SK-N-SH (cell line): Measurements from ENCODE around the gene ADD3.

ENCODE experiments used
- CHD2 ChIP-seq: fragments of 150-350 bp; IDR thresholded peaks from 2 replicates; pipeline ENCODE4 v1.6.1; 2018; ENCODE audit warnings: low read length; ENCODE audit not compliant: partially characterized antibody
- MEF2A ChIP-seq: IDR thresholded peaks from 2 replicates; pipeline ENCODE4 v1.4.0; 2012; ENCODE audit warnings: low read depth, borderline replicate concordance
- TF ChIP-seq, protein P1 (sequence below): fragments of 200-600 bp; sonication (generic); IDR thresholded peaks from 2 replicates; pipeline ENCODE4 v1.6.1; 2017; ENCODE audit warnings: antibody characterized with exemption, mild to moderate bottlenecking, moderate library complexity

DNA sequence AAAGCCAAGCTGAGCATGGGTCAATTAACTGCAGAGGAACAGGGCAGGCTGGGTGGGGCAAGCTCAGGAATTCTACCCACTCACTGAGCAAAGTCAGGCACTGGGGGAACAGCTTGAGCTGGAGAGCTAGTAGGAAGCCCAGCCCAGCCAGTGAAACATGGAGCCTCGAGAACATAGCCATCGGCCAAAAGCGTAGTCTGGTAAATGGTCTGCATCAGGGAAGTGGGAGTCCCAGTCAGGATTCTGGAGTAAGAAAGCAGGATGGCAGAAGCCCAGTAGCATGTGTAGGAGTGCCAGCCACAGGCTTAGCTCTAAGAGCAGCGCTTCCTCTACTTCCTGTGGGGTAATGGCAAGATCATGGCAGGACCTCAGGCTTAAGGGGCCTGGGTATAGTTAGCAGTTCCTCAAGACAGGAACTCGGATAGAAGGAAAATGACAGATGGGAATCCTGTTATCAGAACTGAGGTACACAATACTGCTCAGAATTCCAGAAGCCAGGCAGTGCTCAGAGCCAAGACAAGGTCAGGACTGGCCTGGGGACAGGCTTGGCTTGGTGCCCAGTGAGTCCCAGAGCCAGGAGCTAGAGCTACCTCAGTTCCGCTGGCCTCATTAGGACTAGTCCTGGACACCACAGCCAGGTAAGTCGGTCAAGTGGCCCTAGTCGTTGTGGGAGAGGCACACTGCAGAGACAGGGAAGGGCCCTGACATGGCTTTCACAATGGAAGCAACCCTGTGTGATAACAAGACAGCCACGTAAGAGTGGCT lies 134.3 kb downstream of the ADD3 start:
- TF ChIP-seq, protein P1, sequence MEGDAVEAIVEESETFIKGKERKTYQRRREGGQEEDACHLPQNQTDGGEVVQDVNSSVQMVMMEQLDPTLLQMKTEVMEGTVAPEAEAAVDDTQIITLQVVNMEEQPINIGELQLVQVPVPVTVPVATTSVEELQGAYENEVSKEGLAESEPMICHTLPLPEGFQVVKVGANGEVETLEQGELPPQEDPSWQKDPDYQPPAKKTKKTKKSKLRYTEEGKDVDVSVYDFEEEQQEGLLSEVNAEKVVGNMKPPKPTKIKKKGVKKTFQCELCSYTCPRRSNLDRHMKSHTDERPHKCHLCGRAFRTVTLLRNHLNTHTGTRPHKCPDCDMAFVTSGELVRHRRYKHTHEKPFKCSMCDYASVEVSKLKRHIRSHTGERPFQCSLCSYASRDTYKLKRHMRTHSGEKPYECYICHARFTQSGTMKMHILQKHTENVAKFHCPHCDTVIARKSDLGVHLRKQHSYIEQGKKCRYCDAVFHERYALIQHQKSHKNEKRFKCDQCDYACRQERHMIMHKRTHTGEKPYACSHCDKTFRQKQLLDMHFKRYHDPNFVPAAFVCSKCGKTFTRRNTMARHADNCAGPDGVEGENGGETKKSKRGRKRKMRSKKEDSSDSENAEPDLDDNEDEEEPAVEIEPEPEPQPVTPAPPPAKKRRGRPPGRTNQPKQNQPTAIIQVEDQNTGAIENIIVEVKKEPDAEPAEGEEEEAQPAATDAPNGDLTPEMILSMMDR, result no peak
- TF ChIP-seq MEF2A (no peak), CHD2 (no peak)
